Heart right ventricle (tissue), 12 donors: ENCODE measurements around the gene MCCD1. TPM values are rescaled to one million over a fixed set of nuclear protein-coding genes. Genes with fewer than 3 reads are reported as not detected.

Experiments used
- polyA plus RNA-seq, 2 donors: library from polyadenylated mRNA; stranded (reverse); fragments of 200-250 nt; gene quantifications; one replicate each; pipeline ENCODE4 v1.2.3, GENCODE V29; 2013
- total RNA-seq, 10 donors: library from RNA; stranded (reverse); fragmentation: NEBNext Ultra II Directional in 3 of 10; extraction: Animal tissue kit (Norgen Biotek cat#: 25700) in 3 of 10; gene quantifications; one replicate each; pipeline versions ENCODE4 v1.2.1 to v1.2.4, GENCODE V29; 2021 to 2023
- donor health status: ischemic (EF 13 %, LVEDD 7.1; RV severe dilation, severe dysfunction).
- donor health status: healthy with polysubstance abuse.
- donor health status: DM: no; HTN: yes; CAD: no.
- donor health status: DM: no; HTN: no; CAD: no.
- donor health status: ischemic (EF 25% LVEDD 6.9; RV normal size, moderate dysfunction).
- donor health status: ischemic (EF 25% LVEDD 5.7; RV mildly dilated, moderate dysfunction).
- donor health status: healthy.
- donor health status: nonischemic (EF 11% LVEDD 7.7; RV severe dilation, severe dysfunction).
- donor health status: DM: yes; HTN: yes; CAD: no.
- donor health status: PGD.
- donor health status: ischemic (EF 29% LVEDD 5.4; RV normal size, mild dysfunction).
- donor health status: nonischemic (EF 23%, LVEDD 6.1; RV moderate dilation, normal function).

The MCCD1 gene
- total and polyA plus RNA-seq, 12 donors, result not detected

Other genes starting within 250 kb of the MCCD1 start
- gene HLA-B, start 171.8 kb upstream of the MCCD1 start, total RNA-seq, result 1,000 to 10,000 TPM in 1 of 10 donors, 100 to 1,000 TPM in 9; 252 to 2,676 (median 383) TPM
- gene HLA-B, start 171.8 kb upstream of the MCCD1 start, polyA plus RNA-seq, result 100 to 1,000 TPM; 516 to 656 TPM
- 10 to 100 TPM in 2 of 10 donors, 1 to 10 TPM in 8; 3.2 to 15.0 (median 8.7) TPM for gene MICA, start 125.4 kb upstream of the MCCD1 start, total RNA-seq
- gene MICA, start 125.4 kb upstream of the MCCD1 start, polyA plus RNA-seq, result 10 to 100 TPM; 21.2 to 36.0 TPM
- gene MICB, start 30.8 kb upstream of the MCCD1 start, total RNA-seq, result 1 to 10 TPM in 6 of 10 donors, under 1 TPM in 4; 0.66 to 4.3 (median 1.6) TPM
- gene MICB, start 30.8 kb upstream of the MCCD1 start, polyA plus RNA-seq, result 1 to 10 TPM; 1.0 to 1.2 TPM
- gene DDX39B, start 13.0 kb downstream of the MCCD1 start, total RNA-seq, result 100 to 1,000 TPM; 154 to 193 (median 172) TPM
- 100 to 1,000 TPM; 160 to 422 TPM for gene DDX39B, start 13.0 kb downstream of the MCCD1 start, polyA plus RNA-seq
- gene ATP6V1G2, start 17.6 kb downstream of the MCCD1 start, total RNA-seq, result 1 to 10 TPM in 9 of 10 donors, under 1 TPM in 1; 0.97 to 2.2 (median 2.0) TPM
- 1 to 10 TPM in 1 of 2 donors, under 1 TPM in 1; 0.88 to 2.5 TPM for gene ATP6V1G2, start 17.6 kb downstream of the MCCD1 start, polyA plus RNA-seq
- 10 to 100 TPM in 9 of 10 donors, 1 to 10 TPM in 1; 9.7 to 15.8 (median 11.7) TPM for gene NFKBIL1, start 18.6 kb downstream of the MCCD1 start, total RNA-seq
- 10 to 100 TPM; 18.5 to 22.2 TPM for gene NFKBIL1, start 18.6 kb downstream of the MCCD1 start, polyA plus RNA-seq
- gene LTA, start 43.3 kb downstream of the MCCD1 start, total RNA-seq, result under 1 TPM in 2 of 10 donors, not detected in 8; 0.15 to 0.86 TPM
- gene LTA, start 43.3 kb downstream of the MCCD1 start, polyA plus RNA-seq, result under 1 TPM; 0.06 to 0.44 TPM
- 1 to 10 TPM in 2 of 10 donors, under 1 TPM in 7, not detected in 1; 0.33 to 3.0 (median 0.61) TPM for gene TNF, start 46.6 kb downstream of the MCCD1 start, total RNA-seq
- under 1 TPM; 0.16 to 0.51 TPM for gene TNF, start 46.6 kb downstream of the MCCD1 start, polyA plus RNA-seq
- gene LTB, start 53.5 kb downstream of the MCCD1 start, total RNA-seq, result 1 to 10 TPM in 3 of 10 donors, under 1 TPM in 6, not detected in 1; 0.26 to 10.0 (median 0.67) TPM
- under 1 TPM; 0.51 to 0.65 TPM for gene LTB, start 53.5 kb downstream of the MCCD1 start, polyA plus RNA-seq
- 10 to 100 TPM in 1 of 10 donors, 1 to 10 TPM in 9; 2.6 to 35.6 (median 3.9) TPM for gene LST1, start 57.3 kb downstream of the MCCD1 start, total RNA-seq
- 1 to 10 TPM; 6.5 to 8.7 TPM for gene LST1, start 57.3 kb downstream of the MCCD1 start, polyA plus RNA-seq
- gene NCR3, start 64.0 kb downstream of the MCCD1 start, total RNA-seq, result 1 to 10 TPM in 1 of 10 donors, under 1 TPM in 2, not detected in 7; 0.31 to 1.0 (median 0.33) TPM
- gene NCR3, start 64.0 kb downstream of the MCCD1 start, polyA plus RNA-seq, result not detected
- gene AIF1, start 86.3 kb downstream of the MCCD1 start, total RNA-seq, result 10 to 100 TPM in 3 of 10 donors, 1 to 10 TPM in 7; 2.8 to 62.1 (median 6.2) TPM
- gene AIF1, start 86.3 kb downstream of the MCCD1 start, polyA plus RNA-seq, result 10 to 100 TPM; 18.2 to 20.2 TPM
- 100 to 1,000 TPM in 4 of 10 donors, 10 to 100 TPM in 6; 83.9 to 105 (median 98.9) TPM for gene PRRC2A, start 91.8 kb downstream of the MCCD1 start, total RNA-seq
- 100 to 1,000 TPM in 1 of 2 donors, 10 to 100 TPM in 1; 93.4 to 179 TPM for gene PRRC2A, start 91.8 kb downstream of the MCCD1 start, polyA plus RNA-seq
- gene BAG6, start 123.7 kb downstream of the MCCD1 start, total RNA-seq, result 100 to 1,000 TPM; 262 to 347 (median 300) TPM
- gene BAG6, start 123.7 kb downstream of the MCCD1 start, polyA plus RNA-seq, result 100 to 1,000 TPM; 311 to 522 TPM
- 1 to 10 TPM; 1.8 to 3.9 (median 2.5) TPM for gene APOM, start 126.9 kb downstream of the MCCD1 start, total RNA-seq
- gene APOM, start 126.9 kb downstream of the MCCD1 start, polyA plus RNA-seq, result 1 to 10 TPM; 3.2 to 7.4 TPM
- 10 to 100 TPM; 15.9 to 23.3 (median 18.0) TPM for gene C6orf47, start 131.8 kb downstream of the MCCD1 start, total RNA-seq
- 10 to 100 TPM; 18.5 to 22.2 TPM for gene C6orf47, start 131.8 kb downstream of the MCCD1 start, polyA plus RNA-seq
- 10 to 100 TPM; 14.5 to 23.8 (median 18.3) TPM for gene GPANK1, start 136.0 kb downstream of the MCCD1 start, total RNA-seq
- 10 to 100 TPM; 15.4 to 17.8 TPM for gene GPANK1, start 136.0 kb downstream of the MCCD1 start, polyA plus RNA-seq
- 100 to 1,000 TPM; 101 to 153 (median 115) TPM for gene CSNK2B, start 137.1 kb downstream of the MCCD1 start, total RNA-seq
- gene CSNK2B, start 137.1 kb downstream of the MCCD1 start, polyA plus RNA-seq, result 100 to 1,000 TPM; 109 to 199 TPM
- gene LY6G5B, start 141.0 kb downstream of the MCCD1 start, total RNA-seq, result 1 to 10 TPM; 2.4 to 6.7 (median 3.8) TPM
- gene LY6G5B, start 141.0 kb downstream of the MCCD1 start, polyA plus RNA-seq, result 1 to 10 TPM; 3.6 to 7.3 TPM
- gene LY6G5C, start 152.1 kb downstream of the MCCD1 start, total RNA-seq, result 1 to 10 TPM; 1.2 to 3.5 (median 1.9) TPM
- gene LY6G5C, start 152.1 kb downstream of the MCCD1 start, polyA plus RNA-seq, result 1 to 10 TPM; 2.0 to 2.6 TPM
- 10 to 100 TPM; 24.3 to 40.3 (median 28.7) TPM for gene ABHD16A, start 174.4 kb downstream of the MCCD1 start, total RNA-seq
- gene ABHD16A, start 174.4 kb downstream of the MCCD1 start, polyA plus RNA-seq, result 10 to 100 TPM; 28.0 to 45.2 TPM
- not detected for gene LY6G6F, start 177.9 kb downstream of the MCCD1 start, total RNA-seq
- gene LY6G6F, start 177.9 kb downstream of the MCCD1 start, polyA plus RNA-seq, result not detected
- not detected for gene LY6G6D, start 186.4 kb downstream of the MCCD1 start, total RNA-seq
- gene LY6G6D, start 186.4 kb downstream of the MCCD1 start, polyA plus RNA-seq, result not detected
- not detected for gene LY6G6C, start 192.8 kb downstream of the MCCD1 start, total RNA-seq
- gene LY6G6C, start 192.8 kb downstream of the MCCD1 start, polyA plus RNA-seq, result not detected
- under 1 TPM in 7 of 10 donors, not detected in 3; 0.11 to 0.97 (median 0.27) TPM for gene MPIG6B, start 194.4 kb downstream of the MCCD1 start, total RNA-seq
- under 1 TPM; 0.13 to 0.37 TPM for gene MPIG6B, start 194.4 kb downstream of the MCCD1 start, polyA plus RNA-seq
- 10 to 100 TPM; 35.2 to 61.6 (median 51.5) TPM for gene DDAH2, start 200.3 kb downstream of the MCCD1 start, total RNA-seq
- gene DDAH2, start 200.3 kb downstream of the MCCD1 start, polyA plus RNA-seq, result 100 to 1,000 TPM in 1 of 2 donors, 10 to 100 TPM in 1; 96.4 to 117 TPM
- gene CLIC1, start 207.6 kb downstream of the MCCD1 start, total RNA-seq, result 100 to 1,000 TPM in 2 of 10 donors, 10 to 100 TPM in 8; 64.5 to 219 (median 87.9) TPM
- gene CLIC1, start 207.6 kb downstream of the MCCD1 start, polyA plus RNA-seq, result 100 to 1,000 TPM in 1 of 2 donors, 10 to 100 TPM in 1; 51.1 to 400 TPM
- 1 to 10 TPM in 8 of 10 donors, under 1 TPM in 2; 0.89 to 4.3 (median 2.6) TPM for gene MSH5, start 211.0 kb downstream of the MCCD1 start, total RNA-seq
- 1 to 10 TPM in 1 of 2 donors, under 1 TPM in 1; 0.97 to 6.1 TPM for gene MSH5, start 211.0 kb downstream of the MCCD1 start, polyA plus RNA-seq
- gene SAPCD1, start 233.7 kb downstream of the MCCD1 start, total RNA-seq, result 1 to 10 TPM in 1 of 10 donors, under 1 TPM in 6, not detected in 3; 0.52 to 1.2 (median 0.72) TPM
- 1 to 10 TPM in 1 of 2 donors, under 1 TPM in 1; 0.36 to 1.9 TPM for gene SAPCD1, start 233.7 kb downstream of the MCCD1 start, polyA plus RNA-seq
- 10 to 100 TPM in 9 of 10 donors, 1 to 10 TPM in 1; 10.0 to 28.3 (median 20.8) TPM for gene VWA7, start 248.4 kb downstream of the MCCD1 start, total RNA-seq
- 1 to 10 TPM; 2.2 to 6.6 TPM for gene VWA7, start 248.4 kb downstream of the MCCD1 start, polyA plus RNA-seq